RWPE2 (cell line): Measurements from ENCODE around the gene UBAC1.

Experiments used
- ATAC-seq: fragments of 200-7000 bp; cut with Tn5 transposase; 3 replicates; pipeline ENCODE4 v1.9.1; 2021; ENCODE audit warnings: low read depth
- DNase-seq: peaks from one replicate; pipeline ENCODE4 v3.0.0-alpha.2; 2020; ENCODE audit warnings: low spot score
- H3K27ac ChIP-seq: fragments of 450-650 bp; 2 replicates; pipeline ENCODE4 v1.5.1; 2017; ENCODE audit warnings: mild to moderate bottlenecking; ENCODE audit not compliant: poor library complexity, severe bottlenecking
- H3K27me3 ChIP-seq: fragments of 250-450 bp; sonication (Bioruptor Pico); 2 replicates; pipeline ENCODE4 v1.5.1; 2021; ENCODE audit warnings: mild to moderate bottlenecking, moderate library complexity; ENCODE audit not compliant: insufficient read depth, poor library complexity, severe bottlenecking
- H3K36me3 ChIP-seq: fragments of 250-450 bp; sonication (Bioruptor Pico); 2 replicates; pipeline ENCODE4 v1.5.1; 2020; ENCODE audit warnings: low read depth, mild to moderate bottlenecking, moderate library complexity
- H3K4me1 ChIP-seq: fragments of 250-450 bp; sonication (Bioruptor Pico); 2 replicates; pipeline ENCODE4 v1.5.1; 2021; ENCODE audit warnings: mild to moderate bottlenecking, moderate library complexity; ENCODE audit not compliant: insufficient read depth, poor library complexity, severe bottlenecking
- H3K4me3 ChIP-seq: fragments of 250-450 bp; sonication (Bioruptor Pico); 2 replicates; pipeline ENCODE4 v1.5.1; 2021; ENCODE audit warnings: mild to moderate bottlenecking, moderate library complexity; ENCODE audit not compliant: severe bottlenecking
- H3K9me3 ChIP-seq: fragments of 250-450 bp; sonication (Bioruptor Pico); 2 replicates; pipeline ENCODE4 v1.5.1; 2021; ENCODE audit warnings: mild to moderate bottlenecking, moderate library complexity; ENCODE audit not compliant: severe bottlenecking
- CTCF ChIP-seq: fragments of 450-650 bp; IDR thresholded peaks from one replicate; pipeline ENCODE4 v1.5.1; 2017; ENCODE audit warnings: mild to moderate bottlenecking, moderate library complexity; ENCODE audit not compliant: poor library complexity, severe bottlenecking

UBAC1 gene

DNA sequence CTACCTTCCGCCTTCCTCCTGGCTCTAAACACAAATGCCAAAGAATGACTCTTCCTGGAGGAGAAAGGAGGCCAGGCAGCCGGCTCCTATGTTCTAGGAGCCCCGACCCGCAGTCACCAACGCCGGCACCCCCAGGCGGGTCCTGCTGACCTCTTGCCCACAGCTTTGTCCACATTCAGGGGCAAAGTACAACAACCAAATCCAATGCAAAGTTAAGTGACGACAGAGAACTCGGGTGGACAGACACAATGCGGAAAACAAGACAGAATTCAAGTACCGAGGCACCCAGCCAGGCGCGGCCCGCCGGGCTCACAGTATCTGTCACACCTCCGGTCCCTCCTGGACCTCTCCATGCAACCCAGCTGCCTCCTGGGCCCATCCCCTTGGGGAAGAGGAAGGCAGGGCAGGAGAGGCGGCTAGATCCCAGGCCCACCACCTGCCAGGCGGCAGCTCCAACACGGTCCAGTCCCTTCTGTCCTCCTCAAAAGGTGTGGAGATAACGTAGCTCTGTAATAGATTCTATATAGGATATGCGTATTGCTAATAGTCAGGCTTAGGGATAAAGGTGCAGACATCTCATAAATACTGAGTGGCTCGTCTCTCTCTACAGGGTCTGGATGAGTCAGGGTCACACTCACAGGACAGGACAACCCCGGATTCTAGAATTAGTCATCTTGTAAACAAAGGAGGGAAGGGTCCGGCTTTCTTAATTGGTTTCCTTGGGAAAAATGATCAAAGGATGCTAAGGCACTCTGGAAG lies 46.9 kb upstream of the UBAC1 start:
- no peaks in the 10 kb centered on the region for H3K9me3 ChIP-seq
- H3K36me3 ChIP-seq, result no peaks in the 10 kb centered on the region
- no peaks in the 10 kb centered on the region for H3K27me3 ChIP-seq
- no peak for DNase-seq
- no peak overlapping the region for H3K4me3 ChIP-seq
- no peak overlapping the region for H3K27ac ChIP-seq
- no peak for TF ChIP-seq CTCF
- peaks cover 4% of the 10 kb centered on the region for H3K4me1 ChIP-seq
- ATAC-seq, result peak; percentile 58

GRCh38 chr9:136007276-136007933 lies 46.2 kb upstream of the UBAC1 start:
- H3K4me3 ChIP-seq, result no peak overlapping the region
- no peaks in the 10 kb centered on the region for H3K27me3 ChIP-seq
- no peak for TF ChIP-seq CTCF
- H3K27ac ChIP-seq, result no peak overlapping the region
- no peaks in the 10 kb centered on the region for H3K36me3 ChIP-seq
- no peaks in the 10 kb centered on the region for H3K9me3 ChIP-seq
- H3K4me1 ChIP-seq, result peaks cover 4% of the 10 kb centered on the region
- ATAC-seq, result no peak
- DNase-seq, result no peak

GRCh38 chr9:136006169-136006568 lies 45.0 kb upstream of the UBAC1 start:
- Histone ChIP-seq H3K4me3 (no peak overlapping the region), H3K4me1 (peaks cover 4% of the 10 kb centered on the region), H3K9me3 (no peaks in the 10 kb centered on the region), H3K27ac (no peak overlapping the region), H3K27me3 (no peaks in the 10 kb centered on the region), H3K36me3 (no peaks in the 10 kb centered on the region)
- ATAC-seq, result no peak
- no peak for TF ChIP-seq CTCF
- no peak for DNase-seq

DNA sequence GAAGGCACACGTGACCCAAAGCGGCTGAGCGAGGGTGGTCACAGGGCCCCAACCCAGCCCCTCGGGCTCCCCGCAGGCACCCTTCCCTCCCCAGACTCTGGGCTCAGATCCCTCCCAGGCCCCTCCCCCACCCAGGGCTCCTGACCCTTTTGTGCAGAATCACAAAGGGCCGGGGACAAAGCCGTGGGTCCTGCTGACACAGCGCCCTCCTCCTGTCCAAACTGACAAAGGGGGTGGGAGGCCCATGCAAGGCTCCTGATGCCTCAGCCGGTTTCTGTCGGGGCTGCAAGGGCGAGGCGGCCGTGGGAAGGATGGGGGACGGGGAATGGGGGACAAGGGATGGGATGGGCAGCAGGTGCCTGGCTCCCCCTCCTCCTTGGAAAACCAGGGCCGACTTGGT lies 43.5 kb upstream of the UBAC1 start:
- Histone ChIP-seq H3K4me3 (no peak overlapping the region), H3K27me3 (no peaks in the 10 kb centered on the region), H3K9me3 (no peaks in the 10 kb centered on the region), H3K4me1 (peaks cover 4% of the 10 kb centered on the region), H3K36me3 (no peaks in the 10 kb centered on the region), H3K27ac (no peak overlapping the region)
- ATAC-seq (no peak), DNase-seq (no peak)
- no peak for TF ChIP-seq CTCF

- no peak overlapping the region for H3K27ac ChIP-seq
- no peak for TF ChIP-seq CTCF
- no peaks in the 10 kb centered on the region for H3K9me3 ChIP-seq
- no peaks in the 10 kb centered on the region for H3K36me3 ChIP-seq
- ATAC-seq (no peak), DNase-seq (no peak)
- H3K27me3 ChIP-seq, result no peaks in the 10 kb centered on the region
- no peak overlapping the region for H3K4me3 ChIP-seq
- peaks cover 4% of the 10 kb centered on the region for H3K4me1 ChIP-seq
Observed at GRCh38 chr9:136004219-136004618, 43.0 kb upstream of the UBAC1 start.
